ENCODE results near the gene TOR4A.

Gene TOR4A

DNA sequence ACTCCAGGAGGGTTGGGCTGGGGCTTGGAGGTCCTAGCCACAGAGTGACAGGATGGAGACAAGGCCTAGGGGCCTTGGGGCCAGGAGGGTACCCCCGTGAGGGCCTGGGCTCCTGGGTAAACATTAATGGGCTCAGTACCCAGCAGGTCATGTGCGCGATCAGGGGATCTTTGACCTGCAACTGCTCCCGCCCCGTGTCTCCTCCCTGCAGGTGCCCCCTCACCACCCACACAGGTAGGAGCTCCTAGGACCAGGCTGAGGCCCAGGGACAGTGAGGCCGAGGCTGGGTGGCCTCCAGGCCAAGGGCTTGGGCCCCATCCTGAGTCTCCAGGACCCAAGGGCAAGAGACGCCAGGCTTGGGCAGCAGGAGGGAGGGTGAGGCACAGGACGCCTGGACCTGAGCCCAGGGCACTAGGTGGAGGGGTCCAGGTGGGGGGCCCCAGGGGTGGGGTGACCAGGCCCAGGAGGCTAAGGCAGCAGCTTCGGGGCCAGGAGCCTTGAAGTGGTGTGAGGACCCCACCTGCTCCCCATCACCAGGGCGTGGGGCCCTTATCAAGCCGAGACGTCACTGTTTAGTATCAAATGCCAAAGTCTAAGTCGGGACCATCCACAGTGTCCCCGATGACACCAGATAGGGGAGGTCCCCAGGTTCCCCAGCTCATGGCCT, 46.7 kb upstream of the TOR4A start, which contains the start of gene SLC34A3 (continued):
- TF ChIP-seq, protein P1, sequence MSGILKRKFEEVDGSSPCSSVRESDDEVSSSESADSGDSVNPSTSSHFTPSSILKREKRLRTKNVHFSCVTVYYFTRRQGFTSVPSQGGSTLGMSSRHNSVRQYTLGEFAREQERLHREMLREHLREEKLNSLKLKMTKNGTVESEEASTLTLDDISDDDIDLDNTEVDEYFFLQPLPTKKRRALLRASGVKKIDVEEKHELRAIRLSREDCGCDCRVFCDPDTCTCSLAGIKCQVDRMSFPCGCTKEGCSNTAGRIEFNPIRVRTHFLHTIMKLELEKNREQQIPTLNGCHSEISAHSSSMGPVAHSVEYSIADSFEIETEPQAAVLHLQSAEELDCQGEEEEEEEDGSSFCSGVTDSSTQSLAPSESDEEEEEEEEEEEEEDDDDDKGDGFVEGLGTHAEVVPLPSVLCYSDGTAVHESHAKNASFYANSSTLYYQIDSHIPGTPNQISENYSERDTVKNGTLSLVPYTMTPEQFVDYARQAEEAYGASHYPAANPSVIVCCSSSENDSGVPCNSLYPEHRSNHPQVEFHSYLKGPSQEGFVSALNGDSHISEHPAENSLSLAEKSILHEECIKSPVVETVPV (CRISPR knock-in tag; IDR thresholded peaks at IDR 0.05): no peak
- TF ChIP-seq ZNF8 (CRISPR knock-in tag; IDR thresholded peaks at IDR 0.05): no peak
- no peak for TF ChIP-seq ZNF70 (CRISPR knock-in tag; IDR thresholded peaks at IDR 0.05)
- TF ChIP-seq TCF4 (CRISPR knock-in tag; IDR thresholded peaks at IDR 0.05; ENCODE audit: borderline replicate concordance): no peak
- no peak for TF ChIP-seq ZFP30 (CRISPR knock-in tag; IDR thresholded peaks at IDR 0.05)
- TF ChIP-seq, protein P2, sequence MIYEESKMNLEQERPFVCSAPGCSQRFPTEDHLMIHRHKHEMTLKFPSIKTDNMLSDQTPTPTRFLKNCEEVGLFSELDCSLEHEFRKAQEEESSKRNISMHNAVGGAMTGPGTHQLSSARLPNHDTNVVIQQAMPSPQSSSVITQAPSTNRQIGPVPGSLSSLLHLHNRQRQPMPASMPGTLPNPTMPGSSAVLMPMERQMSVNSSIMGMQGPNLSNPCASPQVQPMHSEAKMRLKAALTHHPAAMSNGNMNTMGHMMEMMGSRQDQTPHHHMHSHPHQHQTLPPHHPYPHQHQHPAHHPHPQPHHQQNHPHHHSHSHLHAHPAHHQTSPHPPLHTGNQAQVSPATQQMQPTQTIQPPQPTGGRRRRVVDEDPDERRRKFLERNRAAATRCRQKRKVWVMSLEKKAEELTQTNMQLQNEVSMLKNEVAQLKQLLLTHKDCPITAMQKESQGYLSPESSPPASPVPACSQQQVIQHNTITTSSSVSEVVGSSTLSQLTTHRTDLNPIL (CRISPR knock-in tag; IDR thresholded peaks at IDR 0.05; ENCODE audit: low read depth): no peak

DNA sequence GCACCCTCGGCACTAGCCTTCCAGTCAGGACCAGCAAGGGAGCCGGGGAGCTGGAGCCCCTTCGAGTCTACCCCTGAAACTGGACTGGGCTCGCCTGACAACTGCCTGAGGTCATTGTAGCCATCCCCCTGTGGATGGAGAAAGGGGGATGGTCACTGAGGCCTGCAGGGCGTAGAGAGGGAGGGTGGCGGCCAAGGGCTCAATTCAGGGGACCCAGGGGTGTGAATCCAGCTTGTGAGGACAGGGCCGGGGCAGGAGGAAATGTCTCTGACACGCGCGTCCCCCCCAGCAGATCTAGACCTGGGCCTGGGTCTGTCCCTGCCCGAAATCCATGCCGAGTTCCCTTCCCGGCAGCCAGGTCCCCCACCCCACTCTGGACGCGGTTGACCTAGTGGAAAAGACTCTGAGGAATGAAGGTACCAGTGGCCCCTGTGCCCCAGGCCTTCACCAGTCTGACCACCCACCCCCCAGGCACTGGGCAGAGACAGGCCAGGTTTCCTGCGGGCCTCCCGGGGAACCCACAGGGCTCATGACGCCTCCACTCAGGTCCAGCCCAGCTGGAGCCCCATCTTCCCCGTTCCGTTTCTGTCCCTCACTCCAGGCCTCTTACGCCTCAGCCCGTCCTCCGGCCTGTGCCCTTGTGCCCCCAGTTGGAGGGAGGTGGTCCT, 46.0 kb upstream of the TOR4A start:
- ATAC-seq: no peak
- TF ChIP-seq, protein P2 (CRISPR knock-in tag; IDR thresholded peaks at IDR 0.05; ENCODE audit: low read depth): no peak
- no peak for TF ChIP-seq CSDC2 (CRISPR knock-in tag; IDR thresholded peaks at IDR 0.05)
- TF ChIP-seq RARB (CRISPR knock-in tag; IDR thresholded peaks at IDR 0.05): no peak
- no peak for TF ChIP-seq ZFP30 (CRISPR knock-in tag; IDR thresholded peaks at IDR 0.05)
- no peak for TF ChIP-seq OSR1 (CRISPR knock-in tag; IDR thresholded peaks at IDR 0.05)
- TF ChIP-seq ESRRG (CRISPR knock-in tag; IDR thresholded peaks at IDR 0.05): no peak
- TF ChIP-seq ARNTL (CRISPR knock-in tag; IDR thresholded peaks at IDR 0.05; ENCODE audit: borderline replicate concordance, low read depth): no peak
- no peak for TF ChIP-seq TCF4 (CRISPR knock-in tag; IDR thresholded peaks at IDR 0.05; ENCODE audit: borderline replicate concordance)
- TF ChIP-seq, protein P3, sequence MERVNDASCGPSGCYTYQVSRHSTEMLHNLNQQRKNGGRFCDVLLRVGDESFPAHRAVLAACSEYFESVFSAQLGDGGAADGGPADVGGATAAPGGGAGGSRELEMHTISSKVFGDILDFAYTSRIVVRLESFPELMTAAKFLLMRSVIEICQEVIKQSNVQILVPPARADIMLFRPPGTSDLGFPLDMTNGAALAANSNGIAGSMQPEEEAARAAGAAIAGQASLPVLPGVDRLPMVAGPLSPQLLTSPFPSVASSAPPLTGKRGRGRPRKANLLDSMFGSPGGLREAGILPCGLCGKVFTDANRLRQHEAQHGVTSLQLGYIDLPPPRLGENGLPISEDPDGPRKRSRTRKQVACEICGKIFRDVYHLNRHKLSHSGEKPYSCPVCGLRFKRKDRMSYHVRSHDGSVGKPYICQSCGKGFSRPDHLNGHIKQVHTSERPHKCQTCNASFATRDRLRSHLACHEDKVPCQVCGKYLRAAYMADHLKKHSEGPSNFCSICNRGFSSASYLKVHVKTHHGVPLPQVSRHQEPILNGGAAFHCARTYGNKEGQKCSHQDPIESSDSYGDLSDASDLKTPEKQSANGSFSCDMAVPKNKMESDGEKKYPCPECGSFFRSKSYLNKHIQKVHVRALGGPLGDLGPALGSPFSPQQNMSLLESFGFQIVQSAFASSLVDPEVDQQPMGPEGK (CRISPR knock-in tag; IDR thresholded peaks at IDR 0.05; ENCODE audit: borderline replicate concordance): no peak
- TF ChIP-seq ZNF8 (CRISPR knock-in tag; IDR thresholded peaks at IDR 0.05): no peak
- no peak for TF ChIP-seq TOX (CRISPR knock-in tag; IDR thresholded peaks at IDR 0.05; ENCODE audit: borderline replicate concordance)
- no peak for TF ChIP-seq GLIS3 (CRISPR knock-in tag; IDR thresholded peaks at IDR 0.05)
- no peak for TF ChIP-seq ZNF565 (CRISPR knock-in tag; conservative IDR thresholded peaks at IDR 0.05; ENCODE audit: low read depth)
- no peak for TF ChIP-seq ZC3H10 (CRISPR knock-in tag; IDR thresholded peaks at IDR 0.05)
- TF ChIP-seq, protein P4, sequence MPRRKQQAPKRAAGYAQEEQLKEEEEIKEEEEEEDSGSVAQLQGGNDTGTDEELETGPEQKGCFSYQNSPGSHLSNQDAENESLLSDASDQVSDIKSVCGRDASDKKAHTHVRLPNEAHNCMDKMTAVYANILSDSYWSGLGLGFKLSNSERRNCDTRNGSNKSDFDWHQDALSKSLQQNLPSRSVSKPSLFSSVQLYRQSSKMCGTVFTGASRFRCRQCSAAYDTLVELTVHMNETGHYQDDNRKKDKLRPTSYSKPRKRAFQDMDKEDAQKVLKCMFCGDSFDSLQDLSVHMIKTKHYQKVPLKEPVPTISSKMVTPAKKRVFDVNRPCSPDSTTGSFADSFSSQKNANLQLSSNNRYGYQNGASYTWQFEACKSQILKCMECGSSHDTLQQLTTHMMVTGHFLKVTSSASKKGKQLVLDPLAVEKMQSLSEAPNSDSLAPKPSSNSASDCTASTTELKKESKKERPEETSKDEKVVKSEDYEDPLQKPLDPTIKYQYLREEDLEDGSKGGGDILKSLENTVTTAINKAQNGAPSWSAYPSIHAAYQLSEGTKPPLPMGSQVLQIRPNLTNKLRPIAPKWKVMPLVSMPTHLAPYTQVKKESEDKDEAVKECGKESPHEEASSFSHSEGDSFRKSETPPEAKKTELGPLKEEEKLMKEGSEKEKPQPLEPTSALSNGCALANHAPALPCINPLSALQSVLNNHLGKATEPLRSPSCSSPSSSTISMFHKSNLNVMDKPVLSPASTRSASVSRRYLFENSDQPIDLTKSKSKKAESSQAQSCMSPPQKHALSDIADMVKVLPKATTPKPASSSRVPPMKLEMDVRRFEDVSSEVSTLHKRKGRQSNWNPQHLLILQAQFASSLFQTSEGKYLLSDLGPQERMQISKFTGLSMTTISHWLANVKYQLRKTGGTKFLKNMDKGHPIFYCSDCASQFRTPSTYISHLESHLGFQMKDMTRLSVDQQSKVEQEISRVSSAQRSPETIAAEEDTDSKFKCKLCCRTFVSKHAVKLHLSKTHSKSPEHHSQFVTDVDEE (CRISPR knock-in tag; IDR thresholded peaks at IDR 0.05): no peak
- no peak for TF ChIP-seq SNAI2 (CRISPR knock-in tag; IDR thresholded peaks at IDR 0.05)
- TF ChIP-seq, protein P1 (CRISPR knock-in tag; IDR thresholded peaks at IDR 0.05): no peak
- no peak for TF ChIP-seq PPARA (CRISPR knock-in tag; IDR thresholded peaks at IDR 0.05; ENCODE audit: borderline replicate concordance)
- TF ChIP-seq ZFP3 (CRISPR knock-in tag; IDR thresholded peaks at IDR 0.05): no peak
- no peak for TF ChIP-seq BACH2 (CRISPR knock-in tag; IDR thresholded peaks at IDR 0.05; ENCODE audit: borderline replicate concordance)
